Heart left ventricle (tissue), 16 donors: ENCODE data around the gene CECR2. TPM values are rescaled to one million over a fixed set of nuclear protein-coding genes. Genes with fewer than 3 reads are reported as not detected.

Experiments
- ATAC-seq, 4 donors: fragments of 200-7000 bp; cut with Tn5 transposase; one replicate each; pipeline ENCODE4 v1.9.1; 2020 to 2022; ENCODE audit warnings: moderate library complexity in 4 of 4, mild to moderate bottlenecking in 3 of 4, moderate number of reproducible peaks in 1 of 4
- DNase-seq, 5 donors: peaks; one replicate each; pipeline ENCODE4 v3.0.0-alpha.2; 2020
- H3K27ac ChIP-seq, 12 donors: fragments of 200-600 bp; sonication (generic) in 4 of 12; one replicate each; pipeline versions ENCODE4 v1.5.0 to v1.8.0; 2016 to 2022; ENCODE audit warnings: mild to moderate bottlenecking in 2 of 12
- H3K27me3 ChIP-seq, 9 donors: fragments of 200-600 bp; sonication (generic) in 2 of 9; one replicate each; pipeline versions ENCODE4 v1.5.1 to v1.8.0; 2016 to 2022; ENCODE audit warnings: mild to moderate bottlenecking in 3 of 9
- H3K36me3 ChIP-seq, 9 donors: fragments of 200-600 bp; sonication (generic) in 2 of 9; one replicate each; pipeline versions ENCODE4 v1.5.0 to v1.8.0; 2018 to 2022; ENCODE audit warnings: mild to moderate bottlenecking in 2 of 9
- H3K4me1 ChIP-seq, 12 donors: fragments of 200-600 bp; sonication (generic) in 4 of 12; one replicate each; pipeline versions ENCODE4 v1.5.0 to v1.8.0; 2016 to 2022; ENCODE audit warnings: mild to moderate bottlenecking in 3 of 12
- H3K4me3 ChIP-seq, 12 donors: fragments of 200-600 bp; sonication (generic) in 4 of 12; one replicate each; pipeline versions ENCODE4 v1.5.0 to v1.8.0; 2017 to 2022; ENCODE audit warnings: mild to moderate bottlenecking in 9 of 12, moderate library complexity in 4 of 12
- H3K9me3 ChIP-seq, 12 donors: fragments of 200-600 bp; sonication (generic) in 4 of 12; one replicate each; pipeline versions ENCODE4 v1.5.0 to v1.8.0; 2016 to 2022; ENCODE audit warnings: mild to moderate bottlenecking in 1 of 12
- CTCF ChIP-seq, 12 donors: fragments of 200-600 bp; sonication (generic) in 4 of 12; IDR thresholded peaks; one replicate each; pipeline versions ENCODE4 v1.5.0 to v1.8.0; 2018 to 2022; ENCODE audit warnings: antibody characterized with exemption in 12 of 12, mild to moderate bottlenecking in 5 of 12
- POLR2A ChIP-seq, 2 donors: fragments of 450-650 bp; IDR thresholded peaks; one replicate each; pipeline ENCODE4 v1.6.1; 2017; ENCODE audit warnings: antibody characterized with exemption in 2 of 2, mild to moderate bottlenecking in 2 of 2, moderate library complexity in 2 of 2
- WGBS, 4 donors: extraction: QIAGEN DNeasy Blood & Tissue Kit in 2 of 4; methylation state at CpG; one replicate each; pipeline versions ENCODE4 v1.1.5 to v1.1.7; 2013 to 2018; 5-methylcytosine and 5-hydroxymethylcytosine counted together
- intact Hi-C, 10 donors: fragments of 100-400 bp; cut with DNase I; formaldehyde crosslinking; loops; one replicate each; pipeline versions ENCODE4 v1.11.1 to v1.14.2; 2022
- long read RNA-seq, 3 donors: library from polyadenylated mRNA; unstranded; transcript quantifications; one replicate each; pipeline ENCODE4 v2.0.0, GENCODE V29; 2020 to 2021
- polyA plus RNA-seq, 2 donors: library from polyadenylated mRNA; stranded (reverse); fragments of 200-250 nt; gene quantifications; one replicate each; pipeline ENCODE4 v1.2.3, GENCODE V29; 2013
- total RNA-seq, 9 donors: library from RNA; depleted of rRNA in 2 of 9; stranded (reverse); fragments of >200 nt in 2 of 9; fragmentation: NEBNext Ultra II Directional in 3 of 9; extraction: Animal tissue kit (Norgen Biotek cat#: 25700) in 3 of 9; gene quantifications; one replicate each; pipeline versions ENCODE4 v1.1.0 to v1.2.4, GENCODE V29; 2016 to 2023
- donor health status: ischemic (EF 13 %, LVEDD 7.1; RV severe dilation, severe dysfunction).
- donor health status: healthy with polysubstance abuse.
- donor health status: DM: no; HTN: yes; CAD: no.
- donor health status: DM: no; HTN: no; CAD: no.
- donor health status: ischemic (EF 25% LVEDD 6.9; RV normal size, moderate dysfunction).
- donor health status: ischemic (EF 25% LVEDD 5.7; RV mildly dilated, moderate dysfunction).
- donor health status: healthy.
- donor health status: DM: yes; HTN: yes; CAD: no.
- donor health status: ischemic (EF 35%, LVEDD 5.7; RV mildly dilated, moderate dysfunction).
- donor health status: nonischemic (EF 11% LVEDD 7.7; RV severe dilation, severe dysfunction).
- donor health status: DM: yes; HTN: yes; CAD: no.
- donor health status: PGD.
- donor health status: ischemic (EF 29% LVEDD 5.4; RV normal size, mild dysfunction).
- donor health status: nonischemic (EF 23%, LVEDD 6.1; RV moderate dilation, normal function).

The CECR2 gene
- 10 to 100 TPM in 1 of 9 donors, 1 to 10 TPM in 8; 4.7 to 11.6 (median 6.9) TPM for total RNA-seq
- 1 to 10 TPM; 3.8 to 4.4 TPM for polyA plus RNA-seq
- long read RNA-seq, donor 1, partial matches to known transcripts, result 3 of 7 reads
- long read RNA-seq, donor 1, other reads (novel, unspliced or antisense), result 4 of 7 reads
- long read RNA-seq, donor 2, partial matches to known transcripts, result 2 of 4 reads
- long read RNA-seq, donor 2, other reads (novel, unspliced or antisense), result 2 of 4 reads
- long read RNA-seq, donor 3, partial matches to known transcripts, result 1 of 4 reads
- long read RNA-seq, donor 3, other reads (novel, unspliced or antisense), result 3 of 4 reads

- Histone ChIP-seq H3K4me1 (peaks cover 0 to 26% (median 11%) of the 10 kb centered on the region in 12 donors), H3K4me3 (peak within 1 kb of the TSS; percentile 67 to 81 (median 77)), H3K27ac (peak within 1 kb of the TSS; percentile 72 to 90 (median 84)), H3K9me3 (no peaks in the 10 kb centered on the region), H3K27me3 (peaks cover 0 to 66% (median 3%) of the 10 kb centered on the region in 9 donors), H3K36me3 (no peaks in the 10 kb centered on the region)
- no peak for TF ChIP-seq CTCF (IDR thresholded peaks at IDR 0.05)
- TF ChIP-seq POLR2A (IDR thresholded peaks at IDR 0.05), result no peak
- DNase-seq, result peak; percentile 31 to 71 (median 54)
- 0% methylated on average over 1 to 92 of the region's 92 CpGs for WGBS, 4 donors
- peak in 2 of 4 donors; percentile 38 to 48 for ATAC-seq
- intact Hi-C loops, result loop anchor here (2.0 to 10.0 kb wide), 14 partner anchors 65 to 197 kb away; partner anchors contain the start of gene ADA2 (in 1 of the 10)
These were observed at the start of gene CECR2 for GRCh38 chr22:17369439-17370025. Gene CECR2, plus strand, starts transcription at chr22:17369460. Its CDS starts 324 bp downstream, at chr22:17369784.

- Histone ChIP-seq H3K4me3 (no peak overlapping the region), H3K4me1 (no peaks in the 10 kb centered on the region), H3K9me3 (no peaks in the 10 kb centered on the region), H3K27me3 (peaks cover 0 to 5% (median 0%) of the 10 kb centered on the region in 9 donors), H3K36me3 (no peaks in the 10 kb centered on the region), H3K27ac (no peak overlapping the region)
- intact Hi-C loops, result loop anchor here in 1 of 10 donors (10.0 kb wide), 1 partner anchor 75 kb away; no protein-coding TSS in a partner anchor
- WGBS, 4 donors, result 54 to 65% (median 62%) methylated on average over 5 of the region's 5 CpGs
- TF ChIP-seq CTCF (IDR thresholded peaks at IDR 0.05), result no peak
- TF ChIP-seq POLR2A (IDR thresholded peaks at IDR 0.05), result no peak
- ATAC-seq (no peak), DNase-seq (no peak)
These were observed 49.7 kb upstream of the CECR2 start for GRCh38 chr22:17319546-17319945.

- Histone ChIP-seq H3K9me3 (no peaks in the 10 kb centered on the region), H3K4me1 (no peaks in the 10 kb centered on the region), H3K36me3 (no peaks in the 10 kb centered on the region), H3K4me3 (no peak overlapping the region), H3K27ac (no peak overlapping the region), H3K27me3 (peaks cover 0 to 5% (median 0%) of the 10 kb centered on the region in 9 donors)
- intact Hi-C loops, result no loop called here
- DNase-seq (no peak), ATAC-seq (no peak)
- WGBS, 4 donors, result 52 to 63% (median 55%) methylated on average over 4 of the region's 4 CpGs
- TF ChIP-seq POLR2A (IDR thresholded peaks at IDR 0.05), result no peak
- no peak for TF ChIP-seq CTCF (IDR thresholded peaks at IDR 0.05)
These were observed 46.7 kb upstream of the CECR2 start for GRCh38 chr22:17322511-17322910.

- Histone ChIP-seq H3K4me3 (no peak overlapping the region), H3K4me1 (peaks cover 0 to 3% (median 0%) of the 10 kb centered on the region in 12 donors), H3K27ac (no peak overlapping the region), H3K36me3 (no peaks in the 10 kb centered on the region), H3K9me3 (no peaks in the 10 kb centered on the region), H3K27me3 (no peaks in the 10 kb centered on the region)
- DNase-seq (no peak), ATAC-seq (no peak)
- intact Hi-C loops, result no loop called here
- WGBS, 4 donors, result 92 to 95% (median 93%) methylated on average over 9 of the region's 9 CpGs
- TF ChIP-seq CTCF (IDR thresholded peaks at IDR 0.05) (no peak), POLR2A (IDR thresholded peaks at IDR 0.05) (no peak)
These were observed 37.6 kb upstream of the CECR2 start for GRCh38 chr22:17331690-17332089.
